SK-N-MC (cell line): ENCODE measurements around the gene CFAP161.

Source experiments
- EZH2 ChIP-seq: fragments of 200-600 bp; sonication (generic); IDR thresholded peaks from one replicate; pipeline ENCODE4 v1.6.1; 2017; ENCODE audit warnings: antibody characterized with exemption
- POLR2AphosphoS5 ChIP-seq: IDR thresholded peaks from 2 replicates; pipeline ENCODE4 v1.6.1; 2012; ENCODE audit warnings: mild to moderate bottlenecking, low read depth, low read length, borderline replicate concordance

- TF ChIP-seq EZH2 (no peak), POLR2AphosphoS5 (no peak)
Observed at GRCh38 chr15:81197255-81197630, 63.2 kb downstream of the CFAP161 start.
